A549 treated with Hydrocortisone at 1 μM for 4 hours (cell line): ENCODE results near the gene OR52E2. TPM values are rescaled to one million over a fixed set of nuclear protein-coding genes. Genes with fewer than 3 reads are reported as not detected.

Experiments used
- total RNA-seq: library from RNA; stranded (reverse); fragments of 200-300 nt; extraction: Qiagen RNA extraction; gene quantifications from 5 replicates; pipeline ENCODE4 v1.2.3, GENCODE V29; 2022

OR52E2 gene
- not detected in 5 replicates for total RNA-seq

GRCh38 chr11:5059391-5059790, at the start of gene OR52E2:
Gene OR52E2 (minus strand): TSS chr11:5059627. CDS start chr11:5059627, 0 bp downstream.

GRCh38 chr11:5069272-5069671, 9.8 kb upstream of the OR52E2 start, which contains the start of gene OR52E1:
Gene OR52E1 (plus strand): TSS chr11:5069572.

GRCh38 chr11:5046226-5046625, 13.2 kb downstream of the OR52E2 start, which contains the start of gene OR52J3:
Gene OR52J3 (plus strand): TSS chr11:5046526. CDS start chr11:5046526, 0 bp downstream.

Other genes starting within 250 kb of the OR52E2 start
- gene OR51F2, start 238.3 kb downstream of the OR52E2 start, total RNA-seq: not detected in 5 replicates
- gene OR51S1, start 210.4 kb downstream of the OR52E2 start, total RNA-seq: not detected in 5 replicates
- gene OR51T1, start 177.7 kb downstream of the OR52E2 start, total RNA-seq: not detected in 5 replicates
- not detected in 5 replicates for gene OR51A7, start 155.8 kb downstream of the OR52E2 start, total RNA-seq
- not detected in 5 replicates for gene OR51G2, start 140.3 kb downstream of the OR52E2 start, total RNA-seq
- not detected in 5 replicates for gene OR51G1, start 135.3 kb downstream of the OR52E2 start, total RNA-seq
- gene OR51A4, start 112.0 kb downstream of the OR52E2 start, total RNA-seq: not detected in 5 replicates
- not detected in 5 replicates for gene OR51A2, start 103.9 kb downstream of the OR52E2 start, total RNA-seq
- not detected in 5 replicates for gene OR51L1, start 64.8 kb downstream of the OR52E2 start, total RNA-seq
- gene OR52J3, start 13.1 kb downstream of the OR52E2 start, total RNA-seq: not detected in 5 replicates
- gene OR52E1, start 9.9 kb upstream of the OR52E2 start, total RNA-seq: not detected in 5 replicates
- gene OR52A5, start 78.7 kb upstream of the OR52E2 start, total RNA-seq: not detected in 5 replicates
- not detected in 5 replicates for gene OR52A1, start 95.1 kb upstream of the OR52E2 start, total RNA-seq
- not detected in 5 replicates for gene OR51V1, start 141.1 kb upstream of the OR52E2 start, total RNA-seq
- gene HBB, start 167.4 kb upstream of the OR52E2 start, total RNA-seq: not detected in 5 replicates
- gene HBD, start 174.9 kb upstream of the OR52E2 start, total RNA-seq: not detected in 5 replicates
- not detected in 5 replicates for gene HBG1, start 190.2 kb upstream of the OR52E2 start, total RNA-seq
- not detected in 5 replicates for gene HBG2, start 195.2 kb upstream of the OR52E2 start, total RNA-seq
- 0.16 TPM in 1 of 5 replicates, not detected in the others for gene HBE1, start 210.3 kb upstream of the OR52E2 start, total RNA-seq
- gene OR51B4, start 242.3 kb upstream of the OR52E2 start, total RNA-seq: not detected in 5 replicates